ENCODE data around the gene HPS6.

HPS6 gene

GRCh38 chr10:102115775-102116174 is 50.6 kb downstream of the HPS6 start:
- FAIRE-seq, result no peak

GRCh38 chr10:102116656-102117055 is 51.5 kb downstream of the HPS6 start:
- no peak for DNase-seq (ENCODE audit: insufficient read length, low spot score)
- FAIRE-seq, result no peak

More at GRCh38 chr10:102115775-102116174, 50.6 kb downstream of the HPS6 start:
- DNase-seq (ENCODE audit: insufficient read length, low spot score), result no peak
